ENCODE results near the gene PALM3.

DNA sequence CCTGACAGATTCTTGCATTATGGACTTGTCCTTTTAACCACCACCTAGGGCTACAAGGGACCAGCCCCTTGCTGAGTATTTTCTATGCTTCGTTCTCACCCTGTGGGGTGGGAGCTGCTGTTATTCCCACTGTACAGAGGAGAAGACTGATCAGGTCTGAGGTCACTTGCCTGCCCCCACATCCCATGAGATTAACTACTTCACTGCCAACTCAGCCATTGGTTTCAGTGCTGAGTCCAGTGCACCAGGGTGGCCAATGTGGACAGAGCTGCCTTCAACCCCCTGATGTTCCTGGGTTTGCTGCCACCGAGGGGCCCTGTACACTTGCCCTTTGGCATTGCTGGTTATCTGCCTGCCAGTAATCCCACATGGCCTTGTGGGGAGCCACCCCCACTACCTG is 48.8 kb upstream of the PALM3 start:
- no peak for TF ChIP-seq EZH2 (IDR thresholded peaks at IDR 0.05; ENCODE audit: borderline replicate concordance, low read length)
- TF ChIP-seq, protein P1, sequence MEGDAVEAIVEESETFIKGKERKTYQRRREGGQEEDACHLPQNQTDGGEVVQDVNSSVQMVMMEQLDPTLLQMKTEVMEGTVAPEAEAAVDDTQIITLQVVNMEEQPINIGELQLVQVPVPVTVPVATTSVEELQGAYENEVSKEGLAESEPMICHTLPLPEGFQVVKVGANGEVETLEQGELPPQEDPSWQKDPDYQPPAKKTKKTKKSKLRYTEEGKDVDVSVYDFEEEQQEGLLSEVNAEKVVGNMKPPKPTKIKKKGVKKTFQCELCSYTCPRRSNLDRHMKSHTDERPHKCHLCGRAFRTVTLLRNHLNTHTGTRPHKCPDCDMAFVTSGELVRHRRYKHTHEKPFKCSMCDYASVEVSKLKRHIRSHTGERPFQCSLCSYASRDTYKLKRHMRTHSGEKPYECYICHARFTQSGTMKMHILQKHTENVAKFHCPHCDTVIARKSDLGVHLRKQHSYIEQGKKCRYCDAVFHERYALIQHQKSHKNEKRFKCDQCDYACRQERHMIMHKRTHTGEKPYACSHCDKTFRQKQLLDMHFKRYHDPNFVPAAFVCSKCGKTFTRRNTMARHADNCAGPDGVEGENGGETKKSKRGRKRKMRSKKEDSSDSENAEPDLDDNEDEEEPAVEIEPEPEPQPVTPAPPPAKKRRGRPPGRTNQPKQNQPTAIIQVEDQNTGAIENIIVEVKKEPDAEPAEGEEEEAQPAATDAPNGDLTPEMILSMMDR (conservative IDR thresholded peaks at IDR 0.05 in 1 of 2, IDR thresholded peaks at IDR 0.05 in 1 of 2; ENCODE audit: extremely low read depth in 1 of 2, insufficient read depth in 1 of 2, low read depth in 1 of 2, low read length in 2 of 2): no peak

All from mammary epithelial cell (primary cell).